ENCODE data around the gene NUAK1. TPM values are rescaled to one million over a fixed set of nuclear protein-coding genes. Genes with fewer than 3 reads are reported as not detected.

Gene NUAK1
- polyA plus RNA-seq, 2 donors: 0.73 to 0.82 TPM

- Histone ChIP-seq H3K9me3 (ENCODE audit: control insufficient read depth in 2 of 2, insufficient read depth in 1 of 2, low read depth in 1 of 2, low read length in 1 of 2) (no peaks in the 10 kb centered on the region), H3K27ac (ENCODE audit: low read depth in 2 of 2, low read length in 1 of 2) (no peak overlapping the region), H3K36me3 (ENCODE audit: control insufficient read depth in 2 of 2, insufficient read depth in 2 of 2, low read length in 1 of 2) (peaks cover 0 to 4% of the 10 kb centered on the region in 2 donors), H3K4me1 (ENCODE audit: control insufficient read depth in 2 of 2, insufficient read depth in 2 of 2, low read length in 1 of 2) (peaks cover 0 to 1% of the 10 kb centered on the region in 2 donors), H3K4me3 (ENCODE audit: low read depth in 1 of 2, low read length in 2 of 2) (no peak overlapping the region), H3K27me3 (ENCODE audit: control insufficient read depth in 1 of 2, insufficient read depth in 2 of 2, low read length in 2 of 2) (no peaks in the 10 kb centered on the region)
- WGBS, 2 donors: 97 to 98% methylated on average over 6 of the region's 6 CpGs
Measured at GRCh38 chr12:106070611-106071010, 68.1 kb downstream of the NUAK1 start.

- peaks cover 0 to 4% of the 10 kb centered on the region in 2 donors for H3K36me3 ChIP-seq (ENCODE audit: control insufficient read depth in 2 of 2, insufficient read depth in 2 of 2, low read length in 1 of 2)
- H3K4me3 ChIP-seq (ENCODE audit: low read depth in 1 of 2, low read length in 2 of 2): no peak overlapping the region
- no peak overlapping the region for H3K27ac ChIP-seq (ENCODE audit: low read depth in 2 of 2, low read length in 1 of 2)
- H3K9me3 ChIP-seq (ENCODE audit: control insufficient read depth in 2 of 2, insufficient read depth in 1 of 2, low read depth in 1 of 2, low read length in 1 of 2): no peaks in the 10 kb centered on the region
- H3K27me3 ChIP-seq (ENCODE audit: control insufficient read depth in 1 of 2, insufficient read depth in 2 of 2, low read length in 2 of 2): no peaks in the 10 kb centered on the region
- H3K4me1 ChIP-seq (ENCODE audit: control insufficient read depth in 2 of 2, insufficient read depth in 2 of 2, low read length in 1 of 2): peaks cover 0 to 1% of the 10 kb centered on the region in 2 donors
- 63% methylated on average over 1 of the region's 1 CpG for WGBS, 2 donors
Measured at GRCh38 chr12:106070147-106070546, 68.6 kb downstream of the NUAK1 start.

- peaks cover 0 to 4% of the 10 kb centered on the region in 2 donors for H3K36me3 ChIP-seq (ENCODE audit: control insufficient read depth in 2 of 2, insufficient read depth in 2 of 2, low read length in 1 of 2)
- no peaks in the 10 kb centered on the region for H3K9me3 ChIP-seq (ENCODE audit: control insufficient read depth in 2 of 2, insufficient read depth in 1 of 2, low read depth in 1 of 2, low read length in 1 of 2)
- 90 to 93% methylated on average over 3 of the region's 3 CpGs for WGBS, 2 donors
- H3K27ac ChIP-seq (ENCODE audit: low read depth in 2 of 2, low read length in 1 of 2): no peak overlapping the region
- peaks cover 0 to 1% of the 10 kb centered on the region in 2 donors for H3K4me1 ChIP-seq (ENCODE audit: control insufficient read depth in 2 of 2, insufficient read depth in 2 of 2, low read length in 1 of 2)
- H3K4me3 ChIP-seq (ENCODE audit: low read depth in 1 of 2, low read length in 2 of 2): no peak overlapping the region
- H3K27me3 ChIP-seq (ENCODE audit: control insufficient read depth in 1 of 2, insufficient read depth in 2 of 2, low read length in 2 of 2): no peaks in the 10 kb centered on the region
Measured at GRCh38 chr12:106068296-106068695, 70.5 kb downstream of the NUAK1 start.

GRCh38 chr12:106067606-106068205 lies 71.0 kb downstream of the NUAK1 start:
- Histone ChIP-seq H3K27ac (ENCODE audit: low read depth in 2 of 2, low read length in 1 of 2) (no peak overlapping the region), H3K9me3 (ENCODE audit: control insufficient read depth in 2 of 2, insufficient read depth in 1 of 2, low read depth in 1 of 2, low read length in 1 of 2) (no peaks in the 10 kb centered on the region), H3K4me1 (ENCODE audit: control insufficient read depth in 2 of 2, insufficient read depth in 2 of 2, low read length in 1 of 2) (peaks cover 0 to 1% of the 10 kb centered on the region in 2 donors), H3K36me3 (ENCODE audit: control insufficient read depth in 2 of 2, insufficient read depth in 2 of 2, low read length in 1 of 2) (peaks cover 0 to 4% of the 10 kb centered on the region in 2 donors), H3K27me3 (ENCODE audit: control insufficient read depth in 1 of 2, insufficient read depth in 2 of 2, low read length in 2 of 2) (no peaks in the 10 kb centered on the region), H3K4me3 (ENCODE audit: low read depth in 1 of 2, low read length in 2 of 2) (no peak overlapping the region)
- 88 to 94% methylated on average over 15 of the region's 15 CpGs for WGBS, 2 donors

GRCh38 chr12:106066726-106067325 lies 71.9 kb downstream of the NUAK1 start:
- no peaks in the 10 kb centered on the region for H3K27me3 ChIP-seq (ENCODE audit: control insufficient read depth in 1 of 2, insufficient read depth in 2 of 2, low read length in 2 of 2)
- no peak overlapping the region for H3K27ac ChIP-seq (ENCODE audit: low read depth in 2 of 2, low read length in 1 of 2)
- H3K36me3 ChIP-seq (ENCODE audit: control insufficient read depth in 2 of 2, insufficient read depth in 2 of 2, low read length in 1 of 2): peaks cover 0 to 4% of the 10 kb centered on the region in 2 donors
- H3K9me3 ChIP-seq (ENCODE audit: control insufficient read depth in 2 of 2, insufficient read depth in 1 of 2, low read depth in 1 of 2, low read length in 1 of 2): no peaks in the 10 kb centered on the region
- 96 to 97% methylated on average over 25 of the region's 25 CpGs for WGBS, 2 donors
- peaks cover 0 to 1% of the 10 kb centered on the region in 2 donors for H3K4me1 ChIP-seq (ENCODE audit: control insufficient read depth in 2 of 2, insufficient read depth in 2 of 2, low read length in 1 of 2)
- H3K4me3 ChIP-seq (ENCODE audit: low read depth in 1 of 2, low read length in 2 of 2): no peak overlapping the region

- H3K27ac ChIP-seq (ENCODE audit: low read depth in 2 of 2, low read length in 1 of 2): no peak overlapping the region
- H3K36me3 ChIP-seq (ENCODE audit: control insufficient read depth in 2 of 2, insufficient read depth in 2 of 2, low read length in 1 of 2): peaks cover 0 to 4% of the 10 kb centered on the region in 2 donors
- peaks cover 0 to 1% of the 10 kb centered on the region in 2 donors for H3K4me1 ChIP-seq (ENCODE audit: control insufficient read depth in 2 of 2, insufficient read depth in 2 of 2, low read length in 1 of 2)
- WGBS, 2 donors: 59 to 62% methylated on average over 6 of the region's 6 CpGs
- no peaks in the 10 kb centered on the region for H3K9me3 ChIP-seq (ENCODE audit: control insufficient read depth in 2 of 2, insufficient read depth in 1 of 2, low read depth in 1 of 2, low read length in 1 of 2)
- no peak overlapping the region for H3K4me3 ChIP-seq (ENCODE audit: low read depth in 1 of 2, low read length in 2 of 2)
- H3K27me3 ChIP-seq (ENCODE audit: control insufficient read depth in 1 of 2, insufficient read depth in 2 of 2, low read length in 2 of 2): no peaks in the 10 kb centered on the region
Measured at GRCh38 chr12:106066051-106066705, 72.6 kb downstream of the NUAK1 start.

GRCh38 chr12:106065506-106065905 lies 73.2 kb downstream of the NUAK1 start:
- peaks cover 0 to 4% of the 10 kb centered on the region in 2 donors for H3K36me3 ChIP-seq (ENCODE audit: control insufficient read depth in 2 of 2, insufficient read depth in 2 of 2, low read length in 1 of 2)
- no peaks in the 10 kb centered on the region for H3K27me3 ChIP-seq (ENCODE audit: control insufficient read depth in 1 of 2, insufficient read depth in 2 of 2, low read length in 2 of 2)
- H3K27ac ChIP-seq (ENCODE audit: low read depth in 2 of 2, low read length in 1 of 2): no peak overlapping the region
- H3K4me1 ChIP-seq (ENCODE audit: control insufficient read depth in 2 of 2, insufficient read depth in 2 of 2, low read length in 1 of 2): no peaks in the 10 kb centered on the region
- 1 to 81% methylated on average over 1 of the region's 1 CpG for WGBS, 2 donors
- no peaks in the 10 kb centered on the region for H3K9me3 ChIP-seq (ENCODE audit: control insufficient read depth in 2 of 2, insufficient read depth in 1 of 2, low read depth in 1 of 2, low read length in 1 of 2)
- no peak overlapping the region for H3K4me3 ChIP-seq (ENCODE audit: low read depth in 1 of 2, low read length in 2 of 2)

GRCh38 chr12:106064721-106065021 lies 74.1 kb downstream of the NUAK1 start:
- Histone ChIP-seq H3K4me3 (ENCODE audit: low read depth in 1 of 2, low read length in 2 of 2) (no peak overlapping the region), H3K36me3 (ENCODE audit: control insufficient read depth in 2 of 2, insufficient read depth in 2 of 2, low read length in 1 of 2) (peaks cover 0 to 4% of the 10 kb centered on the region in 2 donors), H3K27me3 (ENCODE audit: control insufficient read depth in 1 of 2, insufficient read depth in 2 of 2, low read length in 2 of 2) (no peaks in the 10 kb centered on the region), H3K4me1 (ENCODE audit: control insufficient read depth in 2 of 2, insufficient read depth in 2 of 2, low read length in 1 of 2) (no peaks in the 10 kb centered on the region), H3K9me3 (ENCODE audit: control insufficient read depth in 2 of 2, insufficient read depth in 1 of 2, low read depth in 1 of 2, low read length in 1 of 2) (no peaks in the 10 kb centered on the region), H3K27ac (ENCODE audit: low read depth in 2 of 2, low read length in 1 of 2) (no peak overlapping the region)
- 82 to 83% methylated on average over 2 of the region's 2 CpGs for WGBS, 2 donors

- peaks cover 0 to 4% of the 10 kb centered on the region in 2 donors for H3K36me3 ChIP-seq (ENCODE audit: control insufficient read depth in 2 of 2, insufficient read depth in 2 of 2, low read length in 1 of 2)
- no peaks in the 10 kb centered on the region for H3K9me3 ChIP-seq (ENCODE audit: control insufficient read depth in 2 of 2, insufficient read depth in 1 of 2, low read depth in 1 of 2, low read length in 1 of 2)
- no peak overlapping the region for H3K27ac ChIP-seq (ENCODE audit: low read depth in 2 of 2, low read length in 1 of 2)
- H3K4me3 ChIP-seq (ENCODE audit: low read depth in 1 of 2, low read length in 2 of 2): no peak overlapping the region
- WGBS, 2 donors: 69 to 75% methylated on average over 7 of the region's 7 CpGs
- no peaks in the 10 kb centered on the region for H3K27me3 ChIP-seq (ENCODE audit: control insufficient read depth in 1 of 2, insufficient read depth in 2 of 2, low read length in 2 of 2)
- H3K4me1 ChIP-seq (ENCODE audit: control insufficient read depth in 2 of 2, insufficient read depth in 2 of 2, low read length in 1 of 2): no peaks in the 10 kb centered on the region
Measured at GRCh38 chr12:106063826-106064720, 74.7 kb downstream of the NUAK1 start.
